HG03045 (cell line): Measurements from ENCODE around the gene TRAM2.

Source experiments
- ATAC-seq: cut with Tn5 transposase; IDR thresholded peaks from one replicate; pipeline ENCODE4 v1.9.1; 2021; ENCODE audit warnings: mild to moderate bottlenecking, moderate library complexity; ENCODE audit not compliant: unreplicated experiment

TRAM2 gene

DNA sequence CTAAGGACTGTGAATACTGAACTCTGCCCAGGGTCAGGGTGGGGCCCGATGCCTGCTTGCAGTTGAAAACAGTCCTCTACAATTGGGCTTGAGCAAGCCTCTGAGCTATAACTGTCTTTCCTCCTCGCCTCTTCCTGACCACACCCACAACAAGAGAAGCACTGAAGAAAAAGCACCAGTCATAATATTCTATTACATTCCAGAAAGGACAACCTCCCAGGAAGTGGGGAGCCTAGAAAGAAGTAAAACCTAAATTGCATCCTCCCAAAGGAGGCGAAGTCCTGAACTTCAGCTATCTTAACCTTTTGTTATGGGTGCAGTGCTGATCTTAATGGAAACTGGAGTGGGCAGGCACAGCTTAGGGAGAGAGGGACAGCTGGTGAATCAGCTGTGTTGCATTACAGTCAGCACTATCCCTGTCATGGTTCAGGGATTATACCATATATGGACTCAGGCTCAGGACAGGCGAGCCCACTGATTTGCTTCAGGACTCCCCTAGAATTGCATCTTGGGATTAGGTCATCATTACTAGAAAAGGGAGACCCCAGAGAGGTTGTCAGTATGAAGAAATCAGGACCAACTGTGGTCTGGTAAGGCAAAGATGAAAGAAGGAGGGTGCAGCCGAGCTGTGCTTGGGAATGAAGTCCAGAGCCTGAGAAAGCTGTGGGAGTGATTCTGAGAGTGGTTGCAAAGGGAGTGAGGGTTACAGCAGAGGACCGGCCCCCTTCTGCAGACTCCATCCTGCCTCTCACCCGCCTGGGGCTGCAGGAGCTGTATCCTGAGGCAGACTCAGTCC, 18.3 kb upstream of the TRAM2 start:
- ATAC-seq, result peak; percentile 71

DNA sequence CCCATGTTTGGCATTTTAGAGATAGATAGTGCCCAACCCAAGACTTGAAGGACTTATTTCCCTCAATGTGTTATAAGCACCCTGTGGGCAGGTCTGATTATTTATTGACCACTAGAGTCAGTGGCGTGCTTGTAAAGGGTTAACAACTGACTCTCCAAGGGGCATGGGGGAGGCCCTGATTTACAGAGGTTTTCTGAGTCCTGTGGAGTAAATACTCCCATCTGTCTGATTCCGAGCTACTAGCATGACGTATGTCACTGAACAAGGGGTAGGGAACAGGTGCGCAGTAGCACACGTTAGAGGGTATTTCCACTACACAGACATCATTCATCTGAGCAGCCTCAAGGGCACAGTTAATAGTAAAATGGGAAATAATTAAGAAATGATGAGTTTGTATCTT, 17.4 kb upstream of the TRAM2 start:
- no peak for ATAC-seq

DNA sequence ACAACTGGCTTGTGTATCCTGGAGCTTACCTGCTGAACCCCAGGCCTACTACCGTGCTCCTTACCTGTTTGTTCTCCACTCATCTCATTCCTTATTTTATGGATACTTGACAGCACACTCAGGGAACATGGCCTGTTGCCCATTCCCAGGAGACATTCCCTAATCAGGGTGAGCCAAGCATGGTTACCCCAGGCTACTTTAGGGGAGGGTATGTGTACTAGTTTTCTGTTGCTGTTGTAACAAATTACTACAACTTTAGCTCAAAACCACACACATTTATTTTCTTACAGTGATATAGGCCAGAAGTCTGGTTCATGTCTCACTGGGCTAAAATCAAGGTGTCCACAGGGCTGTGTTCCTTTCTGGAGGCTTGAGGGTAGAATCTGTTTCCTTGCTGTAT, 15.0 kb upstream of the TRAM2 start:
- no peak for ATAC-seq

DNA sequence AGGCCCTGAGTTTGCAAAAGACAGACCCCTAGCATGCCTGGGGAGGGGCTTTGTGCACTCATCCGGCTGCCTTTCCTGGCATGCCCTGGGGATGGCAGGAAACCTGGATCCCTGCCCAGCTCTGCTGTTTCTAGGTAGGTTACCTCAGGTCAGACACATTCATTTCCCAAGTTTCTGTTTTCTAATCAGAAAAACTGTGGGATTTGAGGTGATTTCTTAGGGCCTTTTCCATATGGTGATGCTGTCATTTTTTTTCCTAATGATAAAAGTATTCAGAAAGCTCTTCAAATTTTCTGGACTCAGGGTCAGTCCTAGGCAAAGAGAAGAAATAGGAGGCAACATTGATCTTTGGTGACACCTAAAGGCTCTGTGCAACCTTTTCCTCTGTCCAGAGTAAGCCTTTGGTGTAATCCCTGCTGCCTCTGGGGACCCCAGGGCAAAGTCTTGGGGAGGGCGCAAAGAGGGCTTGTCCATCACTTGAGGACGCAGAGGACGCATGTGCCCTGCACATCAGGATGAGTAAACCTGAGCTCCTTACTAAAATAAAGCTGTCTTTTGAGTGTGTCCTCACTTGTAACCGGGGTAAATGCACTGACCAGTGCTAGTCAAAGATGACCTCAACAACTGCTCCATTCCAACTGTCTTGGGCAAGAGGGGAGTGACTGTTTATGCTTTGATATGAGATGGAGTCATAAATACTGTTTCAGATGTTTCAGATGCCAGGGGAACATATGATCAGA, 13.5 kb upstream of the TRAM2 start:
- no peak for ATAC-seq

DNA sequence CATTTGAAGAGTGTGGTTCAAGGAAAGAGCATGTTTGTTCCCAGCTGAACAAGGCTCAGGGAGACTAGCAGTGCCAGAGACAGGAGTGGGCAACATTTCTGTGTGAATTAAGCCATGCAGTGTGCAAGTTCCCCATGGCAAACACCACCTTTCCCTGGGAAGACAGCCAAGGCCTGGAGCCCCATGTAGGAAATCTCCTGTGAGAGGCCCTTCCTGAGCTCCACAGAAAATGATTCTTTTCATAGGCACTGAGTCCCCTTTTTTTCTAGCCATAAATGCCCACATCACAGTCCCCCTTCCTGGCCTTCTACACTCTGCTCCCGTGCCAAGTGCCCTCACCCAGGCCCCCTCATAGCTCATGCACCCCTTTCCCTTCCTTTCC, 11.8 kb upstream of the TRAM2 start:
- ATAC-seq, result no peak

DNA sequence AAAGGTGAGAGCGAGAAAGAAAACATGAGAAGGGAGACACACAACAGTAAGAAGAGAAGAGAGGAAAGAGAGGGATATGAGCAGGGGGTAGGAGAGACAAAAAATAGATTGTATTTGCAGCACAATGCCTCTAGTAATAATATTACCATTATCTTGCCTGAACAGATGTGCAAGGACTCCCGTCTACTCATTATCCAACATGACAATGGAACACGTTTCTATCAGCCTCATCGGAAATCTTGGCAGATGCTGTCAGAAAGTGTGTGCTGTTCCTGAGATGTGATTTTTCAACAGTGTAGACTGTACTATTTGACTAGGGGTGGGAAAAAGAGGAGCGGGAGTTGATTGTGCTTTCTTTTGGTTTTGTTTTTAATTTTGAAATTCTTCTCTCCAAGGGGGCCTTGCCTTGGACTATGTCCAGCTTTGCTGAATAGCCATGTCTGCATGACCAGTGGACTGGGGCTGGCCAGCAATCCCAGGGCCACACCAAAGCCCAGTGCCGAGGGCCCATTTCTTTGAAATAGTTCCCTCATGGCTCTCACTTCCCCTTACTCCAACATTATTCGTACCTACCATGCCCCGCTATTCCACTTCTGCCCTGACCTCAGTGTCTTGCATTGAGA, 11.3 kb upstream of the TRAM2 start:
- ATAC-seq, result no peak

DNA sequence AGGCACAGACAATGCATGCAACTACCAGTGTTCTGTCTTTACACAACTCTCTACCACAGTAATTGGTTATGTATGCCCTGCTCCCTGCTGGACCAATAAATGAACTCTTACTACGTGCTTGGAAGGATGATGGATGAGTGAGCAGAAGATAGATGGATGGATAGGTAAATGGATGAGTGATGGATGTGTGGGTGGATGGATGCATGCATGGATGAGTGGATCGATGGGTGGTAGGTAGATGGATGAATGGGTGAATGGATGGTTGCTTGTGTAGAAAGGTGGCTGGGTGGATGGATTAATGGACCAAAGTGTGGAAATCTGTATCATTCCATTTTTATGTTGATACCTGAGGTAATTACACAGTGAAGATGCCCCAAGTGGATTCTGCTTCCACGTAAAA, 10.1 kb upstream of the TRAM2 start:
- no peak for ATAC-seq

DNA sequence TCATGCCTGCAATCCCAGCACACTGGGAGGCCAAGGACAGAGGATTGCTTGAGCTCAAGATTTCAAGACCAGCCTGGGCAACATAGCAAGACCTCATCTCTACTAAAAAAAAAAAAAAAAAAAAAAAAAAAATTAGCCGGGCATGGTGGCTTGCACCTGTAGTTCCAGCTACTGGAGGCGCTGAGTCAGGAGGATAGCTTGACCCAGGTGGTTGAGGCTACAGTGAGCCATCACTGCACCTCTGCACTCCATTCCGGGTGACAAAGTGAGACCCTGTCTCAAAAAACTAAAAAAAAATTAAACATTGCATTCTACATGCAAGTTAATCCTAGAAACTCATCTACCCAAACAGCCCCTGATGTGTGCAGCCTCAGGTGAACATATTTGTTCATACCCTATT, 7.3 kb upstream of the TRAM2 start:
- no peak for ATAC-seq

DNA sequence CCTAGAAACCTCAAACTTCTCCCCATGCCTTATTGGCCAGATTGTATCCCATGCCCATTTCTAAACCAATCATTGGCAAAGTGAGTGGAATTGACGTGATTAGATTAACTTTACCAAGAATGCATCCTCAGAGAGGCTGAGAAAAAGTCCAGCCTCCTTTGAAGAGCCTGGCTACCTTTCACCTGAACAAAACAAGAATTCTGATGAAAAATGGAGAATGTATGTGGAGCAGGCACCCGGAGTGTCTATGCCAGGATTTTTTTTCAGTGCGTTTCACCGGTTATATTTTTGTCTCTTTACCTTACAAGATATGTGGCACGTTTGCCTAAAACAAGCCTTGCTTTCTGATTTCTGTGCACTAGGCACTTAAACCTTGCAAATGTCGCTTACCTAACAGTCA, 6.1 kb upstream of the TRAM2 start:
- no peak for ATAC-seq

DNA sequence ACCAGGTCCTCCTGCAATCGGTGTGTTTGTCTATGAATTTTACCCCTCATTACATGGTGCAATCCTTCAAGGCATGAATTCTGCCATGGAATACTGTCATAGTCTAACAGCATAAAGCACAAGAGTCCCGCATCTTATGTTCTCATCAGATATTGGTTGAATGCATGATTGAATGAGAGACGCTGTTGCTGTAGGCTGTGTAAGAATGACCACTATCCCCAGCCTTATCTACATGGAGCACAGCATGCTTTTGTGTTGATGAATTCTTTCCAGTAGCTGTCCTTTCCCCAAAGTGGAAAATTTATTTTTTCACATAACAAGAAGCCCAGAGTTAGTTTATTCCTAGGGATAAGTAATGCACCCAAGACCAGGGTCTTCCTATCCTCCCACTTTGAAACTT, 5.6 kb upstream of the TRAM2 start:
- no peak for ATAC-seq

DNA sequence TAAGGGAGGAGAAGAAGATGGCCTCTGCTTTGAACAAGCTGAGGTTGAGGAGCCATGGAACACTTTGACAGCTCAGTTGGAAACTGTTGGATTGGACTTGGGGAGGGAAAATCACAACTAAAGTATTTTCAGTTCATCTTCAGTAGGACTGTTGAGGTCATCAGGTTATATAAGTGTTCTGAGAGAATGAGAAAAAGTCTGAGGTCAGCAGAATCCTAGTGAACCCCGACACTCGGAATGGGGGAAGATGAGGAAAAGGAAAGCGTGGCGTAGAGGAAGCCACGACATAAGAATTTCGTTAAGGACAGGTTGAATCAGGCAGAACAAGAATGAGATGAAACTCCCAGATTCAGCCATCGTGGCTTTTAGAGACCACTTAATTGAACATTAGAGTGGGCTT, 4.0 kb upstream of the TRAM2 start:
- ATAC-seq, result no peak

DNA sequence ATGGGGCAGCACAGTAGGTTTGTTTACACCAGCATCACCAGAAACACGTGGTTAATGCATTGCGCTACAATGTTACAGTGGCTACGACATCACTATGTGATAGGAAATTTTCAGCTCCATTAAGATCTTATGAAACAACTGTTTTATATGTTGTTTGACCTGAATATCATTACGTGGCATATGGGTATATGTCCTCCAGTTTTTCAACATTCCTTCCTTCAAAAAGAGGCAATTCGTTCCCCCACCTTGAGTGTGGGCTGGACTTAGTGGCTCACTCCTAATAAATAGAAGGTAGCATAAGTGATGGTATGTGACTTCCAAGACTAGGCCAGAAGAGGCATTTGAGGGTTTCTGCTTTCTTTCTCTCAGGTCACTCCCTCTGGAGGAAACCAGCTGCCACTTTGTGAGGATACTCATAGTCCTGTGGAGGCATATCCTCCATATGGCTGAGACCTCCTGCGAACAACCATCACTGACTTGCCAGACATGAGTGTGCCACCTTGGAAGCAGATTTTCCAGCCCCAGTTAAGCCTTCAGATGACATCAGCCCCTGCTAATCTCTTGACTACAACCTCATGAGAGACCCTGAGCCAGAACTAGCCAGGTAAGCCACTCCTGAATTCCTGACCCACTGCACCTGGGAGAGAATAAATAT, 2.3 kb upstream of the TRAM2 start:
- ATAC-seq, result no peak

DNA sequence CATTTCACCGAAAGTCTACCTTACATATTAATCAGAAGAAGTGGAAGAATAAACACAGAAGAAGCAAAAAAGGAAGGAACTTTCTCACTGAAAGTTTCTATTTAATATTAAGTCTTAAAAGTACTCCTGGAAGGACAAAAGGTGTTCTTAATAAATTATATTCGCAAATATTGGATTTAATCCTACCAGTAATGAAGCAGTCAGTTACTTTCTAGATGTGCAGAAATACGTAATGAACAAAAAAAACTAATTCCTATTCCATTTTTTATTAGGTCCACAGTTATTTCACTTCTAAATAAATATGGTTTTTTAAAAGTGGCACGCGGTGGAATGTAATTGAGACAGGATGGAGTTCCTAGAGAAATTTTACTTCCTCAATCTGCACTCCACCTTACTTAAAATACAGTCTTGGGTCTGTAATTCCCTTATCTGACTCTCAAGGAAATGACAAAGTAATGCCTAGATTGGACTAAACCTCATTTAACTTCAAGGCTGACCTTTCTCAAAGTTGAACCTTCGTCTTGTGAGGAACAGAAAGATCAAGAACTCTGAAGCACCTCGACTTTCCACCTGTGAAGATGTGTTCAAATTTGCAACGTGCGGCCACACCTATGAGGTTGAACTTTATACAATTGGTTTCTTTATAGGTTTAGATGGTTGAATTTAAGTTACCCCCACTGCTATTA, 1.1 kb upstream of the TRAM2 start:
- ATAC-seq, result no peak

DNA sequence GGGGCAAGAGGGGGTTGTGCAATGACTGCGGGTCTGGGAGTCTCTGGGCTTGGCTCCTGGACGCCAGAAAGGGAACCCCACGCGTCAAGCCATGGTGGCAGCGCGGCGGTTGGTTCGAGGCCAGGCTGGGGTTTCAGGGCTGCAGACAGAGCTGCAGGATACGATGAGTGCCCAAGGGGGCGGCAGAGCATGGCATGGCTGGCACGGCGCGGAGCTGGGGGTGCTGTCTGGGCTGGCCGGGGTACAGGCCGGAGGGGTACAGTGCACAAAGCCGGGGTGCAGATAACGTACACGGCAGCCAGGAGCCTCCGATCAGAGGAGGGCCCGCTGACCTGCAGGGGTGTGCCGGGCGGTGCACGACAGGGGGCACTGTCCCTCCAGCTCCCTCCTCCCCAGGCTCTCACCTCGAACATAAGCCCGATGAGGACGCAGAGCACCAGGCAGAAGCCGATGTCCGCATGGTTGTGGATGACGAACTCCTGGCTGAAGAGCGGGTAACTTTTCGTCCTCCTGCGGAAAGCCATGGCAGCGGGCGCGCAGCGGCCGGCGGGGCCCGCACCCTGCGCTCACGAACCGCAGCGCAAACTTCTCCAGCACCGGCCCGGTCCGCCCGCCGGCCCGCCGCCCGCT, 353 bp downstream of the TRAM2 start:
- ATAC-seq, result peak; percentile 63

DNA sequence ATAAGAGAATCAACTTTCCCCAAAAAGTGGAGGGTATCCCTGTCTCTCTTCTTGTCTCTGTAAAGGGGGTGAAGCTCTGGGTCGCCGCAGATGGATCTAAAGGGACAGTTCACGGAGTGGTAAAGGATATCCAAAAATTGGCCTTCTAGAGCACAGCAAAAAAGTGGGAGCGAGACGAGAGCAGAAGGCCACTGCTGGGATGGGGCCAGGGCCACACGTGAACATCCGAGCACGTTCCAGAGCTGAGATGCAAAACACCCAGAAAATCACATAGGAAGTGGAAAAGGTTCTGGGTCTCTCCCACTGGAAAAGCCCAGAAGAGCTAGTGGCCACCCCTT, 837 bp downstream of the TRAM2 start:
- ATAC-seq, result no peak

DNA sequence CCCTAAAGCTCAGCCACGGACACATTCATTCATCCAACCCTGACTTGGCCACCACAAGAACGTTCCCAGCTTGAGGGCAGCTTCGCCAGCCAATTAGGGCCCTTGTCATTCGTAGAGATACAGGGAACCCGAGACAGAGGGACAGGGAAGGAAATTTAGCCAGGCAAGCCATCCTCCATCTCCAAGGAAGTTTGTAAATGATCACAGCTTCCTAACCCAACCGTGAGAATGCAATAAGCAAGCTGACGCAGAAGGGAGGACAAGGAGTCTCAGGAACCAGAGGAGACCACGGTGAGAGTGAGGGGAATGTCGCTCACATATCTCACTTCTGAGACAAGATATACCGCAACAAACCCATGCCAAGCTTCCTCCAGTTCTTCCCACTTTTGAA, 1.4 kb downstream of the TRAM2 start:
- ATAC-seq, result no peak

DNA sequence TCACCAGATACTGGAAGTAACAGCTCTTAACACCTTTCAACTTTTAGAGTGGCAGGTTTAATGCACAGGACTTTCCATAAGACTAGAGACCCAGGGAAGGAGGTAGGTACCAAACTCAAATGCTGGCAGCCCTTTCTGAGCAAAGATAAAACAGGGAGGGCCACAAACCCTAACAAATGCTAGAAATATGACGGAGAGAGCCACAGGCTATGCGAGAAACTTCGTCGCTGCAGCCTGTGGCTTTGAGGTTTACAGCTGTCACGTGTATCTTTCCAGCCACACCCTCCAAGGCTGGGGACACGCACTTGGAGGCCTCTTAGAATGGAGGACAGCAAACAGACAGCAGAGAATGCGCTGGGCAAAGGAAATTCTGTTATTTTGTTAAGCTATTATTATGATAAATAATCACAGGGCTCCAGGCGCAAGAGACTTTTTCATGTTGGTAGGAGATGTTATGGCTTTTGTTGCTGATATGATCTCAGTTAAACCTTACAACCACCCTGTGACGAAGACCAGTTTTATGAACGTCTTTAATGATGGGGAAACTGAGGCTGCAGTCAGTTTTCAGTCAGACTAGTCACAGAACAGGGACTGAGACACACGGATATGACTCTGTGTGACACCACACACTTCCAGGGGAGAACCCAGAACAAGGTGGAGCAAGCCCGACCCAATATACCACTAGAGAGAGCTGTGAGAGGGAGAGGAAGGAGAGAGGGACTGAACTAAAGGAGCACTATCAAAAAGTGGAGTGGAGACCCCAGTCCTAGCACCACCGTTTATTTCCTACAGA, 2.0 kb downstream of the TRAM2 start:
- ATAC-seq, result peak; percentile 46

DNA sequence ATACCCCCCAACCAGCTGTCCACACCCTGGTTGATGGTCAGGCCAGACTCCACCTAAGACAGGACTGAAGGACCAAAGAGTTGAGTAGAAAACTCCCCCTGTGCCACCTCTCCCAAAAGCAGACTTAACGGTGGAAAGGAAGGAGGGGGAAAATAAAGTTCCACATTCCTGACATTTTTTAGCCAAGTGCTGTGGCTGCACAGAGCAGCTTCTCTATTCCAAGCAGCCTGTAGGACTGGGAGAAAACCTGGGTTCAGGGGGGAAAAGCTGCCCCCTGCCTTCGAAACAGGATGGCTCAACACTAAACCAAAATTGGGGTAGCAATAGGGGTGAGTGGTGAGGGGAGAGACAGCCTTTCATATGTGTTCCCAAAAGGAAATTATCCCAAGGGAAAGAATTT, 3.6 kb downstream of the TRAM2 start:
- ATAC-seq, result no peak

DNA sequence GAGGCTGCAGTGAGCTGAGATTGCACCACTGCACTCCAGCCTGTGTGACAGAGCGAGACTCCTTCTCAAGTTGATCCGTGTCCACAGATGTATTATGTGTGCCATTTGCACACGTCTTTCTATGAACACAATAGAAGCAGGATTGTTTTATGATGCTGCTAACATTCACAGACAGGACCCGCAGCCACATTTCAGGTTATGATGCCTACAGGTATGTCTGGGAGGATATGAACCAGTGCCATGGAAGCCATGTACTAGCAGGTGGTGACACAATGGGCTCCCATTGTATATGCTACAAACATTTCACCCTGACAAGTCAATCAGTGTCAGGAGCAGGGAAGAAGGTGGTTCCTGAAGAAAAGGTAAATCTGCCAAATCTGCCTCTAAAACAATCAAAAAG, 4.3 kb downstream of the TRAM2 start:
- ATAC-seq, result no peak
